Hematopoietic multipotent progenitor cell treated with erythropoietin and hydrocortisone succinate and interleukin-3 and kit ligand, for 4 days (in vitro differentiated cells): ENCODE measurements around the gene LRRC57.
A peak's percentile ranks its signal among the peaks of the same experiment; 100 is the strongest.

Experiments used
- DNase-seq: peaks from one replicate; pipeline ENCODE4 v3.0.0-alpha.2; 2015

The LRRC57 gene

DNA sequence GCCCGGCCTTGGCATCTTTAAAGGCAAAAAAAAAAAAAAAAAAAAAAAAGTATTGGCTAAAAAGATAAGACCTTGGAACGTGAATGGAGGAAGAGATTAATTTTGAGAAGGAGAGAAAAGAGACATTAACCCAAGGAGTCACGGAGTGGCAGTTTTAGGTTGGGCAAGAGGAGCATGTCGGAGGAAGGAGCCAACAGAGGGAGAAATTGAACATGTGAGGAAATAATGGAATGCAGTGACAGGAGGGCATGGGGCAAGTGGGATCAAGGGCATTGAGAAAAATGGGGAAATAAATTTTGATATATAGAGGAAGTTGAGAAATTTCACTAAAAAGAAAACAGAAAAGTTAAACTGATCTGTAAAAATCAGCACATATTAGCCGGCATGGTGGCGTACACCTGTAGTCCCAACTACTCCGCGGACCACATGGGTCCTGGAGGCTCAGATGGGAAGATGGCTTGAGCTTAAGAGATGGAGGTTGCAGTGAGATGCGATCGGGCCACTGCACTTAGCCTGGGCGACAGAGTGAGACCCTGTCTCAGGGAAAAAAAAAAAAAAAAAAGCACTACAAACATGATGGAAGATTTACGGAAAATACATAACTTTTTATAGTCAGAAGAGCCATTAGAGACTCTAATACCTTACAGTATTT, 1.3 kb upstream of the LRRC57 start:
- peak; percentile 71 for DNase-seq

DNA sequence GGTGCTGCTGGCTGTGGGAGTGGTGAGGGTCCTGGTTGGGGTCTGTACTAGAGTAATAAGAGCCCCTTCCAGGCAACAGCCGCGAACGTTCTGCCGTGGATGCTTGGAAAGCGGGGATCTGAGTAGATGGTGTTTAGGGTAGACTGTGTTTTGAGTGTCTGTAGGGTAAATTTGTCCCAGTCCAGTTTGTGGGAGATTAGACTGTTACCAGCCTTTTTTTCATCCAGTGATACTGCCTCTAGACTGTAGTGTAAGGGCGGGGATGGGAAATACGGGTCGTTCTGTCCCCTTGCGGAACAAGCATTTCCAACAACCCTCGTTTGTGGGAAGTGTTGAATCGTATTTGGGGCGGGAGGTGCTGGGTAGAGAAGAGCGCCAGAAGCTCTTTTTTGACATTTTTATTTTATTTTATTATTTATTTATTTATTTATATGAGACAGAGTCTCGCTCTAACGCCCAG, 469 bp upstream of the LRRC57 start:
- peak; percentile 88 for DNase-seq

- no peak for DNase-seq
These were observed 710 bp downstream of the LRRC57 start for GRCh38 chr15:42547918-42548248.

- peak; percentile 70 for DNase-seq
These were observed 3.6 kb downstream of the LRRC57 start for GRCh38 chr15:42544853-42545629.

DNA sequence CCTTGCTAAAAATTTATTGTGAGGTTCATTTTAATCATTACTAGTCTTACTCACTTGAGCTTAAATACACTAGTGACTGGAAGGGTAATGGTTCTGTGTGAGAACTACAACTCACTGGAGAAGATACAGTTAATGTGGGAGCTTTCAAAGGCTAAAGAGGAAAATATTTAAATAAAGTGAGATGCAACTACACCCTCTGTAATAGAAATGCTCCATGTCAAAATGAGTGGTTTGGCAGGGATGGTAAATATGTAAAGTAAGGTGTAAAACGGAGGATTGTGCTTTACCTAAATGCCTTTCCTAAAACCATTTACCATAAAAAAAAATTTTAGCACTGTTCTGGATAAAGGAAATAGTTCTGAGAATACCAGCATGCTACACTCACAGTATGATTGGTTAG, 15.3 kb downstream of the LRRC57 start:
- no peak for DNase-seq

DNA sequence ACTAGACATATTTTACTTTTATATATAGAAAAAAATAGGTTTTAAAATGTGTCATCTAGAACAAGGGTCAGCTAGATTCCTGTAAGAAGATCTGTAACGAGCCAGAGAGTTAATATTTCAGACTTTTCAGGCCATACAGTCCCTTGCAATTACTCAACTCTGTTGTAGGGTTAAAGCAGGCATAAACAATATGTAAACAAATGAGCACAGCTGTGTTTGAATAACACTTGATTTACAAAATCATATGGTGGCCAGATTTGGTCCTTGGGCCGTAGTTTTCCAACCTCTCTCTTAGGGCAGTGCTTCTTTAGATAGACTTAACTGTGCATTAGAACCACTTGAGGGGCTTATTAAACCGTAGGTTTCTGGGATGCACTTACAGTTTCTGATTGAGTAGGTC, 19.6 kb downstream of the LRRC57 start:
- no peak for DNase-seq

GRCh38 chr15:42523331-42523730, 25.3 kb downstream of the LRRC57 start:
- DNase-seq, result no peak

GRCh38 chr15:42511007-42511391, 37.6 kb downstream of the LRRC57 start:
- peak; percentile 68 for DNase-seq

DNA sequence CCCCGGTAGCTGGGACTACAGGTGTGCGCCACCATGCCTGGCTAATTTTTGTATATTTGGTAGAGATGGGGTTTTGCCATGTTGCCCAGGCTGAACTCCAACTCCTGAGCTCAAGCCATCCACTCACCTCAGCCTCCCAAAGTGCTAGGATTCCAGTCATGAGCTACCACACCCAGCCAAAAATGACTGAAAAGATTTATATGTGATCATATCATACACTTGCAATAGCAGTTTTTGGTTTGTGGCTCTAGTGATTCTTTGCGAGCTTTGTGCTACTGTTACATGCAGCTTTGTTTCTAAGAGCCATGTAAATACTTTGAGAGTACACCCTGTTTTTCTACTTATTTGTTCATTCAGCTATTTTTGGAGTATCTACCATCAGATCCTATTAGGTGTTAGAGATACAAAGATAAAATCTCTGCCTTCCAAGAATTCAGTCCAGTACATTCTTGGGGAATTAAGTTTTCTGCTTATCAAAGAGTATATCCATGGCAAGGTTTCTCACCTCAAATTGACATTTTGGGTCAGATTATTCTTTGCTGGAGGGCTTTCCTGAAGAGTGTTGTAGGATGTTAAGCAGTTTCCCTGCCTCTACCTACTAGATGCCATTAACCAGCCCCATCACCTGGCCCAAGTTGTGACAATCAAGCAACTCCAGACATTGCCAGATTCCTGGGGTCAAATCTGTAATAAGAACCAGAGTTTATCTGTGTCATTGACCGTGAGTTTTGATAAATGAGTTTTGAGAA, 38.2 kb downstream of the LRRC57 start:
- no peak for DNase-seq

DNA sequence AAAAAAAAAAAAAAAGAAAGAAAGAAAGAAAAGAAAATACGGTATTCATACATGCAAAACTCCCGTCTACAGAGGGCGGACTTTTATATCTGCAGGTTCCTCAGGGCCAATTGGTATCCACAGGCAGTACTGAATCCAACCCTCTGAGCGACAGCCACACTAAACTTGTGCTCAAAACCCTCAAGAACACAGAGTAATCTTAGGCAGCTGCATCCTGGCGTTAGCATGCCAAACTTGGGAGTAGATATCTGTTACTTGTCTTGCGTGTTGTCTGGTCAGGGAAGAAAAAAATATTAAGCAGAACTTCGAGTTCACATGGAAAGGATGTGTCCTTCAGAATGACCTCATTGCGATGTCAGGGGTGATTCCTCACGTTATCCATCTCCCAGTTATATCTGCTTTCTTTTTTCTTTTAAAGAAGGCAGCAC, 40.3 kb downstream of the LRRC57 start:
- DNase-seq, result peak; percentile 72

GRCh38 chr15:42507514-42507913, 41.1 kb downstream of the LRRC57 start:
- DNase-seq, result no peak

DNA sequence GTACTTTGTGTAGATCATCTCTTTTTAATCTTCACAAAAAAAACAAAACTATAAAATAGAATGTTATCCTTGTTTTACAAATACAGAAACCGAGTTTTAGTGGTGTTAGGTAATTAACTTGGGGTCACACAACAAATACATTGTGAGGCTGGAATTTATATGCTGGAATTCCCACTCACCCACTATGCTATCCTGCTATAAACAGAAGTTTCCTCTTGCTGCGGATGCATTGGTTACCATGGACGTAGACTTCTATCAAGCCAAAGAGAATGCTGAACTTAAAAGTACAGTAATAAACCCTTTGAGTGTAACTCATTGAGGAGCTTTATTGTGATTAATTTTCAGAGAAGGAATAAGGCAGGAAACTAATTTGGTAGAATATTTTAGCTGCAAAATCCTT, 44.0 kb downstream of the LRRC57 start:
- DNase-seq, result no peak

- DNase-seq, result no peak
These were observed 44.8 kb downstream of the LRRC57 start for GRCh38 chr15:42503825-42504224.

GRCh38 chr15:42502477-42502876, 46.1 kb downstream of the LRRC57 start:
- DNase-seq, result peak; percentile 80

DNA sequence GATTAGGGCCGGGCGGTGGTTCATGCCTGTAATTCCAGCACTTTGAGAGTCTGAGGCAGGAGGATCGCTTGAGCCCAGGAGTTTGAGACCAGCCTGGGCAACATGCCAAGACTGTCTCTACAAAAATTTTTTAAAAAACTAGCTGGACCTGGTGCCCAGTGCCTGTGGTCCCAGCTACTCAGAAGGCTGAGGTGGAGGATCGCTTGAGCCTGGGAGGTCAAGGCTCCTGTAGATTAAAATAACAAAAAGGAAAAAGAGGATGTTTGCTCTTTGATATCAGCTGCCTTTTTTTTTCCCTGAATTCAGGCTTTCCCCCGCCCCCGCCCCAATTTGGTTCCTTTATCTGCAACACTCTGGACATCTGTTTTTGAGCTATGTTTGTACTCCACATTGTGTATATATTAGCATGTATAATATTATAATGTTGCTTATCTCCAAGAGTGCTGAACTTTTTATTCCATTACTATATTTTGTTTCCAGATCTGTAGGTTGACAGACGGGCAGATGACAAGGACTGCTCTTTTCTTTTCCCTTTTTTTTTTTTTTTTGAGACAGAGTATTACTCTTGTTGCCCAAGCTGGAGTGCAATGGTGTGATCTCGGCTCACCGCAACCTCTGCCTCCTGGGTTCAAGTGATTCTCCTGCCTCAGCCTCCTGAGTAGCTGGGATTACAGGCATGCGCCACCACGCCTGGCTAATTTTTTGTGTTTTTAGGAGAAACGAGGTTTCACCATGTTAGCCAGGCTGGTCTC, 48.6 kb downstream of the LRRC57 start:
- peak; percentile 89 for DNase-seq

DNA sequence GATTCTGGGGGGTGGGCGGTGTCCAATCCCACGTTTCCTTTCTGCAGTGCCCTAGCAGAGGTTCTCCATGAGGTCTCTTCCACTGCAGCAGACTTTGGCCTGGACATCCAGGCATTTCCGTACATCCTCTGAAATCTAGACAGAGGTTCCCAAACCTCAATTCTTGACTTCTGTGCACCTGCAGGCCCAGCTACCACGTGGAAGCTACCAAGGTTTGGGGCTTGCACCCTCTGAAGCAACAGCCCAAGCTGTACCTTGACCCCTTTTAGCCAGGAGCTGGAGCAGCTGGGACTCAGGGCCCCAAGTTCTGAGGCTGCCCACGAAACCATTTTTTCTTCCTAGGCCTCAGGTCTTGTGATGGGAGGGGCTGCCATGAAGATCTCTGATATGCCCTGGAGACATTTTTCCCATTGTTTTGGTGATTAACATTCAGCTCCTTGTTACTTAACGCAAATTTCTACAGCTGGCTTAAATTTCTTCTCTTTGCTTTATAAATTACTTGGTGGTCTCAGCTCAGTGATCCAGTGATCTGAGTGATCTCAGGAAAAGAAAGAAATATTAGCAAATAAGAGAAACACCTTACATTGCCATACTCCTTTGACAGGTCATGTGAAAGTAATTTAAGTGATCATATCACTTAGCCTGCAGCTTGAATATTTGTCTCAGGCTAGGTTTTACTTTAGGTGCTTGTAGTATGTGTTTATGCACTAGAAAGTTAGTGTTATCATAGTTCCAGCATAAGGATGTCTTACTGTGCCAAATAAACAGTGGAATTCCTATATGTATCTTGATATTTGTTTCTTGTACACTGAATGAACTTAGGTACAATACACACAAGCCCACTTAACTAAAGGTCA, 50.2 kb downstream of the LRRC57 start:
- DNase-seq, result peak; percentile 29

- DNase-seq, result peak; percentile 95
These were observed 53.0 kb downstream of the LRRC57 start, which contains the start of gene SNAP23 for GRCh38 chr15:42495361-42496212. Gene SNAP23, plus strand, starts transcription at chr15:42495634. Its CDS starts 16,213 bp downstream, at chr15:42511847.

DNA sequence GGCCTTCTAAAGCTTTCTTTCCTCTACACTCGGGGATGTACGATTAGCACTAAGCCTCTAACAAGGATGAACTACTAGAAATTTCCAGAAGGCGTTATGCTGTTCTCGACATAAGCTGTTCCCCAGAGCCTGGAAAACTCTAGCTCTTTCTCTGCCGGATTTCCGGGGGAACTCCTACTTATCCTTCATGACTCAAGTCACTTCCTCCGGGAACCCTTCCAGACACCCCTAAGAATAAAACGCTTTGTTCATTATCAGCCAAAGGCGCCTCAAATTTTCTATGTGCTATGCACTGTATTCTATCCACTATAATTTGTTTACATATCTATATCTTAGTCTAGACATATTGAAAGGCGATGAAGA, 53.6 kb downstream of the LRRC57 start:
- peak; percentile 23 for DNase-seq

DNA sequence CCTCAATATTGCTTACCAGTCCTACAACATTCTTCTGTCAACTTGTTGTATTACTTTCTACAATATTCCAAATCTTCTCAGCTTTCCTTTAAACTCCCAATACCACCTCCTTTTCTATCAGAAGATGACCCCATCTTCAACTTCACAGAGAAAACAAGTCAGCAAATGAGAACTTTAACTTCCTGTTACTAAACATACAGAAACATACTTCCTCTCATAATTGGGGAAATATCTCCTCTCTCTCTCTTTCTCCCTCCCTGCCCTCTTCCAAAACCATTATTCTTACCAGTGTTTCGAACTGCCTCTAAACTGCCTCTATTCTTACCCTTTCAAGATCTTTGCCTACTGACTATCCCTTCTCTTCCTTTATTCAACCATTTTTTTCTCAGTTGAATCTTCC, 54.9 kb downstream of the LRRC57 start:
- peak; percentile 30 for DNase-seq

DNA sequence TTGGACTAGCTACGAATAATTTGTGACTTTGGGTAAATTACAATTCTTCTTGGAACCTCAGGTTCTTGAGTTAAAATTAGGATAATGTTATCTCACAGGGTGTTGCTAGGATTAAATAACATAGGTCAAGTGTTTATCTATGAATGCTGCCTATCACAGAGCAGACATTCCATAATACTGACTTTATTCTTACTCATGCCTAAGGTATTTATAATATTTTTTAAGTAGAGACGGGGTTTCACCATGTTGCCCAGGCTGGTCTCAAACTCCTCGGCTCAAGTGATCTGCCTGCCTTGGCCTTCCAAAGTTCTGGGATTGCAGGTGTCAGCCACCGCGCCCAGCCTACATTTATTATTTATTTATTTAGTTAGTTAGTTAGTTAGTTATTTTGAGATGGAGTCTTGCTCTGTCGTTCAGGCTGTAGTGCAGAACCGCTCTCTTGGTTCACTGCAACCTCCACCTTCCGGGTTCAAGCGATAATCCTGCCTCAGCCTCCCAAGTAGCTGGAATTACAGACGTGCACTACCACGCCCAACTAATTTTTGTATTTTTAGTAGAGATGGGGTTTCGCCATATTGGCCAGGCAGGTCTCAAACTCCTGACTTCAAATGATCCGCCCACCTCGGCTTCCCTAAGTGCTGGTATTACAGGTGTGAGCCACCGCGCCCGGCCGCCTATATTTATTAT, 56.9 kb downstream of the LRRC57 start:
- DNase-seq, result no peak
